SK-N-SH (cell line): ENCODE results near the gene PIPOX. TPM values are rescaled to one million over a fixed set of nuclear protein-coding genes. Genes with fewer than 3 reads are reported as not detected.
A peak's percentile ranks its signal among the peaks of the same experiment; 100 is the strongest.

ENCODE experiments used
- CTCF ChIA-PET: fragments of 300-600, 350-600 bp; formaldehyde crosslinking; extraction: SDS; loops from one replicate; lab custom pipeline; 2021; lab: Yijun Ruan, JAX
- POLR2A ChIA-PET: fragments of 350-600 bp; sonication (Branson Sonifier 250); formaldehyde crosslinking; extraction: SDS; loops from one replicate; lab custom pipeline; 2020; ENCODE audit warnings: antibody characterized with exemption, inconsistent platforms; lab: Yijun Ruan, JAX
- DNase-seq: peaks from one replicate; pipeline ENCODE4 v3.0.0; 2012
- H2AFZ ChIP-seq: fragments of 200-600 bp; sonication (generic); 2 replicates; pipeline ENCODE4 v1.8.1; 2016; ENCODE audit warnings: antibody characterized with exemption, mild to moderate bottlenecking, low read depth
- H3F3A ChIP-seq: fragments of 200-600 bp; sonication (generic); replicated peaks from 2 replicates; pipeline ENCODE3; 2016; ENCODE audit warnings: antibody characterized with exemption, mild to moderate bottlenecking; ENCODE audit not compliant: insufficient read depth
- H3K27ac ChIP-seq, 2 experiments: fragments of 200-500 bp in 1 of 2; fragments of 200-600 bp in 1 of 2; sonication (Bioruptor generic) in 1 of 2; sonication (generic), shearing (Covaris generic) in 1 of 2; 2 replicates each; pipeline versions ENCODE4 v1.5.1 to v1.6.1; 2014 to 2016; ENCODE audit warnings: low read depth in 2 of 2, inconsistent platforms in 1 of 2, low read length in 1 of 2, mild to moderate bottlenecking in 1 of 2, mixed read lengths in 1 of 2
- H3K27me3 ChIP-seq: fragments of 200-600 bp; sonication (generic), shearing (Covaris generic); 2 replicates; pipeline ENCODE4 v1.6.1; 2016; ENCODE audit warnings: mixed run types; ENCODE audit not compliant: insufficient read depth
- H3K36me3 ChIP-seq, 2 experiments: fragments of 200-500 bp in 1 of 2; fragments of 200-600 bp in 1 of 2; sonication (Bioruptor generic) in 1 of 2; sonication (generic) in 1 of 2; replicated peaks in 1 of 2; 2 replicates each; pipeline versions ENCODE3 to v1.5.1; 2014 to 2016; ENCODE audit warnings: low read length in 1 of 2, mild to moderate bottlenecking in 1 of 2; ENCODE audit not compliant: insufficient read depth in 2 of 2, control insufficient read depth in 1 of 2
- H3K4me1 ChIP-seq, 2 experiments: fragments of 200-500 bp in 1 of 2; fragments of 200-600 bp in 1 of 2; sonication (Bioruptor generic) in 1 of 2; sonication (generic), shearing (Covaris generic) in 1 of 2; 2 replicates each; pipeline versions ENCODE4 v1.5.1 to v1.6.1; 2014 to 2016; ENCODE audit warnings: low read depth in 1 of 2, low read length in 1 of 2, mixed run types in 1 of 2; ENCODE audit not compliant: insufficient read depth in 2 of 2, control insufficient read depth in 1 of 2
- H3K4me2 ChIP-seq: fragments of 200-600 bp; sonication (generic), shearing (Covaris generic); 2 replicates; pipeline ENCODE4 v1.6.1; 2017; ENCODE audit warnings: mixed run types
- H3K4me3 ChIP-seq, 2 experiments: fragments of 200-500 bp in 1 of 2; fragments of 200-600 bp in 1 of 2; sonication (Bioruptor generic) in 1 of 2; sonication (generic), shearing (Covaris generic) in 1 of 2; 2 replicates each; pipeline versions ENCODE4 v1.5.1 to v1.8.1; 2014 to 2016; ENCODE audit warnings: low read depth in 2 of 2, inconsistent platforms in 1 of 2, low read length in 1 of 2, mild to moderate bottlenecking in 1 of 2, mixed read lengths in 1 of 2, moderate library complexity in 1 of 2
- H3K79me2 ChIP-seq: fragments of 200-600 bp; sonication (generic); 2 replicates; pipeline ENCODE4 v1.8.1; 2017; ENCODE audit warnings: mild to moderate bottlenecking; ENCODE audit not compliant: insufficient read depth
- H3K9ac ChIP-seq: fragments of 200-600 bp; sonication (generic); 2 replicates; pipeline ENCODE4 v1.6.1; 2017; ENCODE audit warnings: mixed run types
- H3K9me2 ChIP-seq: fragments of 200-600 bp; sonication (generic); 2 replicates; pipeline ENCODE4 v1.6.1; 2017; ENCODE audit warnings: mixed run types
- H3K9me3 ChIP-seq: fragments of 200-600 bp; sonication (generic); 2 replicates; pipeline ENCODE4 v1.6.1; 2017; ENCODE audit warnings: mixed run types, mild to moderate bottlenecking, moderate library complexity
- H4K20me1 ChIP-seq: fragments of 200-600 bp; sonication (generic); 2 replicates; pipeline ENCODE4 v1.6.1; 2017; ENCODE audit warnings: mild to moderate bottlenecking, mixed run types; ENCODE audit not compliant: insufficient read depth
- CHD2 ChIP-seq: fragments of 150-350 bp; IDR thresholded peaks from 2 replicates; pipeline ENCODE4 v1.6.1; 2018; ENCODE audit warnings: low read length; ENCODE audit not compliant: partially characterized antibody
- EP300 ChIP-seq, 2 experiments: IDR thresholded peaks; 2 replicates each; pipeline versions ENCODE4 v1.4.0 to v1.6.1; 2012; ENCODE audit warnings: borderline replicate concordance in 1 of 2, low read depth in 1 of 2, low read length in 1 of 2
- FOXJ3 ChIP-seq: sonication (generic); formaldehyde crosslinking; IDR thresholded peaks from 2 replicates; pipeline ENCODE4 v1.5.1; 2020; ENCODE audit warnings: mild to moderate bottlenecking, missing genetic modification reagents
- FOXM1 ChIP-seq: IDR thresholded peaks from 2 replicates; pipeline ENCODE4 v1.4.0; 2012; ENCODE audit warnings: low read depth, mild to moderate bottlenecking
- JUND ChIP-seq: IDR thresholded peaks from 2 replicates; pipeline ENCODE4 v1.4.0; 2012
- MEF2A ChIP-seq: IDR thresholded peaks from 2 replicates; pipeline ENCODE4 v1.4.0; 2012; ENCODE audit warnings: low read depth, borderline replicate concordance
- MXI1 ChIP-seq: IDR thresholded peaks from 2 replicates; pipeline ENCODE4 v1.6.1; 2012; ENCODE audit warnings: mild to moderate bottlenecking, low read depth, low read length, improper control_type of control experiment
- POLR2AphosphoS5 ChIP-seq: IDR thresholded peaks from 2 replicates; pipeline ENCODE4 v1.6.1; 2012; ENCODE audit warnings: low read depth, low read length
- REST ChIP-seq: IDR thresholded peaks from 2 replicates; pipeline ENCODE4 v1.6.1; 2012; ENCODE audit warnings: mild to moderate bottlenecking, low read depth, low read length, moderate library complexity
- RFX5 ChIP-seq: IDR thresholded peaks from 2 replicates; pipeline ENCODE4 v1.6.1; 2012; ENCODE audit warnings: mild to moderate bottlenecking, improper control_type of control experiment, low read length
- SIN3A ChIP-seq: IDR thresholded peaks from 2 replicates; pipeline ENCODE4 v1.6.1; 2012; ENCODE audit warnings: low read depth, mild to moderate bottlenecking, low read length, moderate library complexity, borderline replicate concordance
- TAF1 ChIP-seq: IDR thresholded peaks from 2 replicates; pipeline ENCODE4 v1.6.1; 2012; ENCODE audit warnings: low read depth, mild to moderate bottlenecking, low read length, moderate library complexity, borderline replicate concordance
- TCF12 ChIP-seq: IDR thresholded peaks from 2 replicates; pipeline ENCODE4 v1.4.0; 2012
- TEAD4 ChIP-seq: IDR thresholded peaks from 2 replicates; pipeline ENCODE4 v1.4.0; 2012; ENCODE audit warnings: mild to moderate bottlenecking, borderline replicate concordance; ENCODE audit not compliant: insufficient read depth
- USF1 ChIP-seq: IDR thresholded peaks from 2 replicates; pipeline ENCODE4 v1.4.0; 2012; ENCODE audit warnings: low read depth, borderline replicate concordance
- WGBS: methylation state at CpG from one replicate; pipeline ENCODE4 v1.1.6; 2017; ENCODE audit warnings: low lambda C conversion rate; 5-methylcytosine and 5-hydroxymethylcytosine counted together
- polyA plus RNA-seq, 3 experiments: library from polyadenylated mRNA; depleted of rRNA; stranded (reverse); fragments of >200 nt; gene quantifications; 2 replicates each; pipeline ENCODE4 v1.2.3, GENCODE V29; 2012

Gene PIPOX
- polyA plus RNA-seq, 1 of the 3 experiments (the other 2 are of a cell fraction), result 0.31 TPM

GRCh38 chr17:29005936-29006511 is 36.9 kb upstream of the PIPOX start, which contains the start of gene SEZ6 (continued):
- TF ChIP-seq REST, result peak; percentile 99

- Histone ChIP-seq H3K9me2 (no peaks in the 10 kb centered on the region), H3K9me3 (no peaks in the 10 kb centered on the region), H3K27me3 (peaks cover 35% of the 10 kb centered on the region), H3K4me1 (peaks cover 7 to 21% of the 10 kb centered on the region in 2 experiments; a peak in 2 of 4 replicates), H3K4me3 (no peak overlapping the region), H3K79me2 (no peaks in the 10 kb centered on the region), H3K36me3 (no peaks in the 10 kb centered on the region), H3K9ac (no peak overlapping the region), H3K27ac (no peak overlapping the region), H4K20me1 (no peaks in the 10 kb centered on the region), H3K4me2 (peak overlapping the region; percentile 47; the same call in 1 of the 2 replicates), H3F3A (peaks cover 4% of the 10 kb centered on the region), H2AFZ (no peak overlapping the region)
- POLR2A ChIA-PET, result no interaction called here
- CTCF ChIA-PET, result interaction anchor here (0.8 to 7.2 kb wide), 12 partner anchors 9 to 212 kb away, joined by 3 to 53 read pairs (median 6); no protein-coding TSS in a partner anchor
- 45% methylated on average over 2 of the region's 2 CpGs for WGBS
- TF ChIP-seq MEF2A (no peak), FOXM1 (no peak), JUND (no peak), TAF1 (no peak), TEAD4 (no peak), USF1 (no peak), MXI1 (no peak), REST (no peak), RFX5 (no peak), SIN3A (no peak), FOXJ3 (CRISPR knock-in tag) (no peak), EP300 (IDR thresholded peaks at IDR 0.05; ENCODE audit: borderline replicate concordance in 1 of 2, low read depth in 1 of 2, low read length in 1 of 2) (no peak), CHD2 (no peak), POLR2AphosphoS5 (no peak), TCF12 (no peak)
- DNase-seq, result no peak
These were observed 35.5 kb upstream of the PIPOX start for GRCh38 chr17:29007456-29007855.
